Measurements from ENCODE around the gene VAMP8. TPM values are rescaled to one million over a fixed set of nuclear protein-coding genes. Genes with fewer than 3 reads are reported as not detected.

VAMP8 gene
- total RNA-seq, 1 donor from 2014 or later = 46.2 TPM

DNA sequence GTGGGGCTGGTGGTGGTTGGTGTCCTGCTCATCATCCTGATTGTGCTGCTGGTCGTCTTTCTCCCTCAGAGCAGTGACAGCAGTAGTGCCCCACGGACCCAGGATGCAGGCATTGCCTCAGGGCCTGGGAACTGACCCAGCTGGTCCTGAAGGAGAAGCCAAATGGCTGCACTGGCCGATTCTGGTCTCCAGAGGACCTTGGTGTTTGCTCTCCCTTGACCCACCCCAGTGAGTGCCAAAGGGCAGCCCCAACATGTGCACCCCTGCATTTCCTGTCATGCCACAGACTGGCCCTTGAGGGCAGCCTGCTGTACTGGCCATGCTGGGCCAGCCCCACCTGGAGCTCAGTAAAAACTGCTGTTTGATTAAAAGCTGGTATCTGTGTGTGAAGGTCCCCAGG lies 15.6 kb downstream of the VAMP8 start:
- H3K27me3 ChIP-seq = no peaks in the 10 kb centered on the region
- no peaks in the 10 kb centered on the region for H3K9me3 ChIP-seq
- H3K4me1 ChIP-seq = peaks cover 63% of the 10 kb centered on the region
- TF ChIP-seq POLR2A (IDR thresholded peaks at IDR 0.05) (no peak), POLR2AphosphoS5 (IDR thresholded peaks at IDR 0.05; ENCODE audit: insufficient read depth in 1 of 2, low read depth in 1 of 2) (no peak)
- TF ChIP-seq, protein P1, sequence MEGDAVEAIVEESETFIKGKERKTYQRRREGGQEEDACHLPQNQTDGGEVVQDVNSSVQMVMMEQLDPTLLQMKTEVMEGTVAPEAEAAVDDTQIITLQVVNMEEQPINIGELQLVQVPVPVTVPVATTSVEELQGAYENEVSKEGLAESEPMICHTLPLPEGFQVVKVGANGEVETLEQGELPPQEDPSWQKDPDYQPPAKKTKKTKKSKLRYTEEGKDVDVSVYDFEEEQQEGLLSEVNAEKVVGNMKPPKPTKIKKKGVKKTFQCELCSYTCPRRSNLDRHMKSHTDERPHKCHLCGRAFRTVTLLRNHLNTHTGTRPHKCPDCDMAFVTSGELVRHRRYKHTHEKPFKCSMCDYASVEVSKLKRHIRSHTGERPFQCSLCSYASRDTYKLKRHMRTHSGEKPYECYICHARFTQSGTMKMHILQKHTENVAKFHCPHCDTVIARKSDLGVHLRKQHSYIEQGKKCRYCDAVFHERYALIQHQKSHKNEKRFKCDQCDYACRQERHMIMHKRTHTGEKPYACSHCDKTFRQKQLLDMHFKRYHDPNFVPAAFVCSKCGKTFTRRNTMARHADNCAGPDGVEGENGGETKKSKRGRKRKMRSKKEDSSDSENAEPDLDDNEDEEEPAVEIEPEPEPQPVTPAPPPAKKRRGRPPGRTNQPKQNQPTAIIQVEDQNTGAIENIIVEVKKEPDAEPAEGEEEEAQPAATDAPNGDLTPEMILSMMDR (IDR thresholded peaks at IDR 0.05) = no peak
- H3K36me3 ChIP-seq = peaks cover 0 to 9% of the 10 kb centered on the region in 2 donors
- intact Hi-C loops (cut with DNase I) = no loop called here
- no peak overlapping the region for H3K4me3 ChIP-seq
- DNase-seq (ENCODE audit: extremely low spot score in 2 of 2) = no peak
- H3K27ac ChIP-seq = no peak overlapping the region

- DNase-seq (ENCODE audit: extremely low spot score in 2 of 2) = no peak
- Histone ChIP-seq H3K27ac (peak overlapping the region; percentile 90), H3K9me3 (no peaks in the 10 kb centered on the region), H3K4me3 (peak overlapping the region; percentile 85 to 95), H3K4me1 (peaks cover 48% of the 10 kb centered on the region), H3K36me3 (peaks cover 0 to 17% of the 10 kb centered on the region in 2 donors), H3K27me3 (no peaks in the 10 kb centered on the region)
- intact Hi-C loops (cut with DNase I) = no loop called here
- TF ChIP-seq POLR2AphosphoS5 (IDR thresholded peaks at IDR 0.05; ENCODE audit: insufficient read depth in 1 of 2, low read depth in 1 of 2) (no peak), POLR2A (IDR thresholded peaks at IDR 0.05) (no peak)
- TF ChIP-seq, protein P1 (IDR thresholded peaks at IDR 0.05) = no peak
Measured at GRCh38 chr2:85594715-85595300, 17.4 kb downstream of the VAMP8 start.

DNA sequence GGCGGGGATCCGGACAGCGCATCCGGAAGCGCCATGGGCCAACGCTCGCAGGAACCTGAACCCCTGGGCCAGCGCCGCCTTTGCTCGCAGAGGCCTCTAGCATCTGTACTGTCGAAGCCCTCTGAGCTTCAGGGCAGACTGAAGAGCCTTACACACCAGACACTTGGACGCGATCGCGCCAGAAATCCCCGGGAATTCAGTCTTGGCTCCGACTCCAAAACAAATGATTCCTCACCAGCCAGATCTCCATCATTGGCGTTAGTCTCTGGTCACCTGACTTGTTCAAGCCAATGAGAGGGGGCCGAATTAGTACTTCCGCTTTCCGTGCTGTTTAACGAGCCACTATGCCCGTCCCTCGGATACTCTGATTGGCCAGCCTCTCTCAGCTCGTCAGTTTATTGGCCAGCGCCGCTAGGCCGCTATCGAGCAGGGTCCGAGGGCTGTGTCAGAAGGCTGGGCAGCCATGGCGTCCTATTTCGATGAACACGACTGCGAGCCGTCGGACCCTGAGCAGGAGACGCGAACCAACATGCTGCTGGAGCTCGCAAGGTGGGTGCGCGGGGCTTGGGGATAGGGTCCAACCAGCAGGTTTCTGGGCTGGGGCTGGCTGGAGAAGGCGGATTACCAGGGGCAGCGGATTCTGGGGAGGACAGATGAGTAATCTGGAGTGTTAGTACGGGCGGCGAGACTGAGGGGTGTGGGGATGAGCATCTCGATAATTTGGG lies 18.1 kb downstream of the VAMP8 start, which contains the start of gene RNF181:
TSS of gene RNF181 (plus strand) at position 445 of the 725 bp plus-strand sequence. CDS start at position 464, 19 bp downstream.
- peaks cover 0 to 24% of the 10 kb centered on the region in 2 donors for H3K36me3 ChIP-seq
- H3K4me1 ChIP-seq = peaks cover 41% of the 10 kb centered on the region
- intact Hi-C loops (cut with DNase I) = no loop called here
- H3K4me3 ChIP-seq = peak within 1 kb of the TSS; percentile 85 to 95
- no peaks in the 10 kb centered on the region for H3K27me3 ChIP-seq
- no peaks in the 10 kb centered on the region for H3K9me3 ChIP-seq
- TF ChIP-seq, protein P1 (IDR thresholded peaks at IDR 0.05) = no peak
- TF ChIP-seq POLR2A (IDR thresholded peaks at IDR 0.05) = peak in 1 of 2 donors; percentile 89
- peak; percentile 95 to 98 for TF ChIP-seq POLR2AphosphoS5 (IDR thresholded peaks at IDR 0.05; ENCODE audit: insufficient read depth in 1 of 2, low read depth in 1 of 2)
- H3K27ac ChIP-seq = peak within 1 kb of the TSS; percentile 90
- peak; percentile 99 to 100 for DNase-seq (ENCODE audit: extremely low spot score in 2 of 2)

DNA sequence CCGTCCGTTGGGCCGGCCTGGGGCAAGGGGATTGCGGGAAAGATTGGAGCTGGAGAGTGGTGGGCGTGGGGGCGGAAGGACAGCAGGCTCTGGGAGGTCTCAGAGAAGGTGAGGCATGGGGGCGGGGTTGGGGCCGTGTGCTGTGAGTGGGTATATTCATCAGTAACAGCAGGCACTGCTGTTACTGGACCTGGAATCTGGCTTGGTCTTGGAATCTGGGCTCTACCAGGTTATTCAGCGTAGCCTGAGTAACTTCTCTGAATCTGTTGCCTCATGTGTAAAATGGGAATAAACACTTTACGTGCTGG lies 18.6 kb downstream of the VAMP8 start:
- peaks cover 40% of the 10 kb centered on the region for H3K4me1 ChIP-seq
- TF ChIP-seq POLR2AphosphoS5 (IDR thresholded peaks at IDR 0.05; ENCODE audit: insufficient read depth in 1 of 2, low read depth in 1 of 2) (no peak), POLR2A (IDR thresholded peaks at IDR 0.05) (no peak)
- TF ChIP-seq, protein P1 (IDR thresholded peaks at IDR 0.05) = no peak
- H3K27ac ChIP-seq = peak overlapping the region; percentile 90
- intact Hi-C loops (cut with DNase I) = no loop called here
- H3K27me3 ChIP-seq = no peaks in the 10 kb centered on the region
- H3K4me3 ChIP-seq = peak overlapping the region; percentile 85 to 95
- H3K36me3 ChIP-seq = peaks cover 0 to 24% of the 10 kb centered on the region in 2 donors
- DNase-seq (ENCODE audit: extremely low spot score in 2 of 2) = no peak
- H3K9me3 ChIP-seq = no peaks in the 10 kb centered on the region
